B cell (primary cell): ENCODE data around the gene DENND5B. TPM values are rescaled to one million over a fixed set of nuclear protein-coding genes. Genes with fewer than 3 reads are reported as not detected.

Source experiments
- ATAC-seq: fragments of 200-7000 bp; cut with Tn5 transposase; one replicate; pipeline ENCODE4 v1.10.0; 2021; ENCODE audit warnings: low read depth, mild to moderate bottlenecking, moderate number of reproducible peaks, moderate library complexity
- CTCF ChIA-PET: fragments of 350-600 bp; sonication (Branson Sonifier 250); formaldehyde crosslinking; loops from one replicate; lab custom pipeline; 2021; ENCODE audit warnings: antibody characterized with exemption, inconsistent platforms; lab: Charles Lee
- POLR2A ChIA-PET: fragments of 350-600 bp; sonication (Branson Sonifier 250); formaldehyde crosslinking; loops from one replicate; lab custom pipeline; 2021; ENCODE audit warnings: antibody characterized with exemption; lab: Charles Lee
- DNase-seq: peaks from one replicate; pipeline ENCODE4 v3.0.0; 2013
- H2AFZ ChIP-seq: 2 replicates; pipeline ENCODE4 v1.6.1; 2012; ENCODE audit warnings: mild to moderate bottlenecking, low read depth, low read length; ENCODE audit not compliant: insufficient read depth, poor library complexity, severe bottlenecking
- H3K27ac ChIP-seq, 2 donors: 1 replicate in 1 of 2; 2 replicates in 1 of 2; pipeline ENCODE4 v1.5.1; 2012 to 2013; ENCODE audit warnings: low read length in 2 of 2, mild to moderate bottlenecking in 2 of 2, moderate library complexity in 1 of 2
- H3K27me3 ChIP-seq, 4 experiments: fragments of 200-600 bp in 1 of 4; sonication (generic) in 1 of 4; replicated peaks in 1 of 4; 1 replicate in 2 of 4; 2 replicates in 2 of 4; pipeline versions ENCODE4 v1.6.1 to v1.7.0; 2013 to 2016; ENCODE audit warnings: low read length in 3 of 4, mild to moderate bottlenecking in 2 of 4, mixed read lengths in 1 of 4, moderate library complexity in 1 of 4; ENCODE audit not compliant: insufficient read depth in 4 of 4, control insufficient read depth in 3 of 4; ENCODE audit errors: control extremely low read depth in 1 of 4
- H3K36me3 ChIP-seq, 2 experiments: replicated peaks in 1 of 2; 1 replicate in 1 of 2; 2 replicates in 1 of 2; pipeline versions ENCODE4 v1.6.1 to v1.7.1; 2013; ENCODE audit warnings: low read length in 1 of 2; ENCODE audit not compliant: insufficient read depth in 2 of 2, control insufficient read depth in 1 of 2; ENCODE audit errors: control extremely low read depth in 1 of 2, extremely low read depth in 1 of 2
- H3K4me1 ChIP-seq, 2 donors: fragments of 200-600 bp in 1 of 2; sonication (generic) in 1 of 2; 1 replicate in 1 of 2; 2 replicates in 1 of 2; pipeline versions ENCODE4 v1.5.1 to v1.6.1; 2013 to 2017; ENCODE audit warnings: low read length in 2 of 2; ENCODE audit not compliant: control insufficient read depth in 2 of 2, insufficient read depth in 2 of 2
- H3K4me2 ChIP-seq: replicated peaks from 2 replicates; pipeline ENCODE3; 2012; ENCODE audit warnings: mild to moderate bottlenecking, low read depth, low read length; ENCODE audit not compliant: poor library complexity, severe bottlenecking
- H3K4me3 ChIP-seq, 5 experiments: fragments of 200-600 bp in 1 of 5; sonication (generic) in 1 of 5; 1 replicate in 3 of 5; 2 replicates in 2 of 5; pipeline versions ENCODE4 v1.5.1 to v1.7.0; 2011 to 2016; ENCODE audit warnings: low read length in 4 of 5, mild to moderate bottlenecking in 4 of 5, low read depth in 2 of 5, control low read depth in 1 of 5, moderate library complexity in 1 of 5; ENCODE audit not compliant: insufficient read depth in 1 of 5; ENCODE audit errors: control extremely low read depth in 1 of 5, extremely low read depth in 1 of 5
- H3K79me2 ChIP-seq: fragments of 200-600 bp; sonication (generic); one replicate; pipeline ENCODE4 v1.6.0; 2016; ENCODE audit warnings: low read length; ENCODE audit not compliant: control insufficient read depth, insufficient read depth
- H3K9ac ChIP-seq: fragments of 200-600 bp; sonication (generic); 2 replicates; pipeline ENCODE4 v1.6.1; 2017; ENCODE audit warnings: mild to moderate bottlenecking, low read length, moderate library complexity
- H3K9me3 ChIP-seq, 3 donors: one replicate each; pipeline versions ENCODE4 v1.6.1 to v1.7.1; 2013; ENCODE audit warnings: low read length in 2 of 3; ENCODE audit not compliant: control insufficient read depth in 2 of 3, insufficient read depth in 1 of 3; ENCODE audit errors: control extremely low read depth in 1 of 3
- H4K20me1 ChIP-seq: 2 replicates; pipeline ENCODE4 v1.6.0; 2012; ENCODE audit warnings: mild to moderate bottlenecking, low read length; ENCODE audit not compliant: insufficient read depth, control insufficient read depth, poor library complexity, severe bottlenecking
- H3K27ac Mint-ChIP-seq: one replicate; pipeline ENCODE4 v1.8.0; 2021; ENCODE audit warnings: mixed read lengths
- H3K27me3 Mint-ChIP-seq: one replicate; pipeline ENCODE4 v1.8.0; 2021; ENCODE audit warnings: mixed read lengths
- H3K4me1 Mint-ChIP-seq: one replicate; pipeline ENCODE4 v1.8.0; 2021; ENCODE audit warnings: mixed read lengths
- H3K4me3 Mint-ChIP-seq: one replicate; pipeline ENCODE4 v1.8.0; 2021; ENCODE audit warnings: mixed read lengths
- H3K9me3 Mint-ChIP-seq: one replicate; pipeline ENCODE4 v1.8.0; 2022; ENCODE audit warnings: mixed read lengths; ENCODE audit not compliant: insufficient read depth
- CTCF ChIP-seq: fragments of 200-600 bp; IDR thresholded peaks from one replicate; pipeline ENCODE4 v1.8.0; 2022; ENCODE audit warnings: antibody characterized with exemption, mild to moderate bottlenecking
- EZH2 ChIP-seq: IDR thresholded peaks from 2 replicates; pipeline ENCODE4 v1.6.1; 2012; ENCODE audit warnings: borderline replicate concordance, low read depth, mild to moderate bottlenecking, moderate library complexity, low read length; ENCODE audit not compliant: insufficient read depth, poor library complexity, severe bottlenecking
- WGBS: methylation state at CpG from one replicate; pipeline ENCODE4 v1.1.5; 2013; ENCODE audit warnings: missing lambda C conversion rate; ENCODE audit not compliant: insufficient coverage; 5-methylcytosine and 5-hydroxymethylcytosine counted together
- intact Hi-C: fragments of 100-400 bp; cut with micrococcal nuclease; formaldehyde crosslinking; loops from one replicate; pipeline ENCODE4 v1.10.0; 2022
- polyA plus RNA-seq: library from polyadenylated mRNA; depleted of rRNA; stranded (reverse); fragments of >200 nt; gene quantifications from 2 replicates; pipeline ENCODE4 v1.2.3, GENCODE V29; 2012
- total RNA-seq, 2 donors: library from RNA; stranded (reverse); fragments of 120-200 nt in 1 of 2; gene quantifications; 1 replicate in 1 of 2; 2 replicates in 1 of 2; pipeline versions ENCODE4 v1.2.3 to v1.2.4, GENCODE V29; 2013 to 2022

The DENND5B gene
- total and polyA plus RNA-seq, 2 donors (not counting 1 experiment from before 2014, with no cell fraction given) = 18.7 to 55.3 TPM

GRCh38 chr12:31444736-31445135, 146.2 kb downstream of the DENND5B start:
- Histone ChIP-seq H2AFZ (no peak overlapping the region), H3K9ac (no peak overlapping the region), H3K27me3 (no peaks in the 10 kb centered on the region), H3K4me1 (no peaks in the 10 kb centered on the region), H3K36me3 (peaks cover 0 to 35% of the 10 kb centered on the region in 2 experiments), H3K27ac (no peak overlapping the region), H4K20me1 (no peaks in the 10 kb centered on the region), H3K79me2 (no peaks in the 10 kb centered on the region), H3K9me3 (peaks cover 0 to 10% (median 0%) of the 10 kb centered on the region in 3 donors), H3K4me2 (no peak overlapping the region), H3K4me3 (no peak overlapping the region)
- Mint-ChIP-seq H3K27me3 (no peaks in the 10 kb centered on the region), H3K4me1 (no peaks in the 10 kb centered on the region), H3K4me3 (no peak overlapping the region), H3K9me3 (no peaks in the 10 kb centered on the region), H3K27ac (no peak overlapping the region)
- CTCF ChIA-PET = no interaction called here
- POLR2A ChIA-PET = no interaction called here
- ATAC-seq (no peak), DNase-seq (no peak)
- no CpG with 5 or more reads among the region's 2 CpGs for WGBS
- intact Hi-C loops = no loop called here
- TF ChIP-seq EZH2 = no peak
- no peak for TF ChIP-seq CTCF

- no CpG with 5 or more reads among the region's 4 CpGs for WGBS
- intact Hi-C loops = no loop called here
- Histone ChIP-seq H3K4me1 (no peaks in the 10 kb centered on the region), H3K9ac (no peak overlapping the region), H3K4me3 (no peak overlapping the region), H3K9me3 (peaks cover 0 to 10% (median 0%) of the 10 kb centered on the region in 3 donors), H3K4me2 (no peak overlapping the region), H3K27me3 (no peaks in the 10 kb centered on the region), H3K79me2 (no peaks in the 10 kb centered on the region), H3K36me3 (peaks cover 0 to 20% of the 10 kb centered on the region in 2 experiments), H4K20me1 (no peaks in the 10 kb centered on the region), H3K27ac (no peak overlapping the region), H2AFZ (no peak overlapping the region)
- DNase-seq (no peak), ATAC-seq (no peak)
- POLR2A ChIA-PET = no interaction called here
- no peaks in the 10 kb centered on the region for H3K9me3 Mint-ChIP-seq
- no peak overlapping the region for H3K4me3 Mint-ChIP-seq
- CTCF ChIA-PET = no interaction called here
- H3K27me3 Mint-ChIP-seq = no peaks in the 10 kb centered on the region
- H3K4me1 Mint-ChIP-seq = no peaks in the 10 kb centered on the region
- TF ChIP-seq EZH2 (no peak), CTCF (no peak)
- no peak overlapping the region for H3K27ac Mint-ChIP-seq
These were observed 150.3 kb downstream of the DENND5B start for GRCh38 chr12:31440586-31440985.
